ENCODE results near the gene HVCN1.
A peak's percentile ranks its signal among the peaks of the same experiment; 100 is the strongest.

Gene HVCN1

GRCh38 chr12:110669193-110669502 lies 19.8 kb downstream of the HVCN1 start:
- Histone ChIP-seq H3K9me3 (ENCODE audit: control extremely low read depth in 1 of 5, control insufficient read depth in 4 of 5, insufficient read depth in 2 of 5, low read depth in 1 of 5, low read length in 4 of 5) (peaks cover 0 to 10% (median 4%) of the 10 kb centered on the region in 5 experiments), H3K27ac (ENCODE audit: insufficient read depth in 1 of 2, low read depth in 1 of 2, low read length in 2 of 2, poor library complexity in 1 of 2, severe bottlenecking in 2 of 2) (no peak overlapping the region), H3K27me3 (replicated peaks in 2 of 5; ENCODE audit: control insufficient read depth in 4 of 5, insufficient read depth in 5 of 5, low read length in 4 of 5) (no peaks in the 10 kb centered on the region), H3K4me1 (ENCODE audit: control extremely low read depth in 1 of 4, control insufficient read depth in 4 of 4, insufficient read depth in 4 of 4, low read length in 3 of 4) (peaks cover 0 to 12% (median 5%) of the 10 kb centered on the region in 4 experiments), H3K36me3 (ENCODE audit: control insufficient read depth in 4 of 4, insufficient read depth in 4 of 4, low read length in 3 of 4) (no peaks in the 10 kb centered on the region), H3K4me3 (ENCODE audit: control insufficient read depth in 1 of 7, extremely low read depth in 1 of 7, insufficient read depth in 4 of 7, low read depth in 2 of 7, low read length in 6 of 7) (no peak overlapping the region)
- WGBS (ENCODE audit: insufficient coverage), result 72% methylated on average over 5 of the region's 5 CpGs
- no peak for DNase-seq
- ChIA-PET POLR2A (no interaction called here), CTCF (no interaction called here)

GRCh38 chr12:110668480-110669192 lies 20.3 kb downstream of the HVCN1 start:
- CTCF ChIA-PET, result interaction anchor here (1.4 kb wide), 1 partner anchor 29 kb away, joined by 6 read pairs; no protein-coding TSS in a partner anchor

GRCh38 chr12:110667671-110668070 lies 21.2 kb downstream of the HVCN1 start:
- Histone ChIP-seq H3K27ac (ENCODE audit: insufficient read depth in 1 of 2, low read depth in 1 of 2, low read length in 2 of 2, poor library complexity in 1 of 2, severe bottlenecking in 2 of 2) (no peak overlapping the region), H3K4me3 (ENCODE audit: control insufficient read depth in 1 of 7, extremely low read depth in 1 of 7, insufficient read depth in 4 of 7, low read depth in 2 of 7, low read length in 6 of 7) (no peak overlapping the region), H3K9me3 (ENCODE audit: control extremely low read depth in 1 of 5, control insufficient read depth in 4 of 5, insufficient read depth in 2 of 5, low read depth in 1 of 5, low read length in 4 of 5) (peaks cover 0 to 10% (median 6%) of the 10 kb centered on the region in 5 experiments), H3K36me3 (ENCODE audit: control insufficient read depth in 4 of 4, insufficient read depth in 4 of 4, low read length in 3 of 4) (no peaks in the 10 kb centered on the region), H3K4me1 (ENCODE audit: control extremely low read depth in 1 of 4, control insufficient read depth in 4 of 4, insufficient read depth in 4 of 4, low read length in 3 of 4) (peaks cover 0 to 12% (median 5%) of the 10 kb centered on the region in 4 experiments), H3K27me3 (replicated peaks in 2 of 5; ENCODE audit: control insufficient read depth in 4 of 5, insufficient read depth in 5 of 5, low read length in 4 of 5) (no peaks in the 10 kb centered on the region)
- CTCF ChIA-PET, result interaction anchor here (1.0 to 1.4 kb wide), 2 partner anchors 30 to 36 kb away, joined by 3 to 6 read pairs; no protein-coding TSS in a partner anchor
- POLR2A ChIA-PET, result no interaction called here
- WGBS (ENCODE audit: insufficient coverage), result 97% methylated on average over 3 of the region's 3 CpGs
- DNase-seq, result no peak

More at GRCh38 chr12:110668480-110669192, 20.3 kb downstream of the HVCN1 start:
- H3K9me3 ChIP-seq (ENCODE audit: control extremely low read depth in 1 of 5, control insufficient read depth in 4 of 5, insufficient read depth in 2 of 5, low read depth in 1 of 5, low read length in 4 of 5), result peaks cover 0 to 10% (median 6%) of the 10 kb centered on the region in 5 experiments
- POLR2A ChIA-PET, result interaction anchor here (0.5 kb wide), 1 partner anchor 64 kb away, joined by 3 read pairs; no protein-coding TSS in a partner anchor
- H3K27ac ChIP-seq (ENCODE audit: insufficient read depth in 1 of 2, low read depth in 1 of 2, low read length in 2 of 2, poor library complexity in 1 of 2, severe bottlenecking in 2 of 2), result no peak overlapping the region
- no peak for DNase-seq
- peaks cover 0 to 12% (median 5%) of the 10 kb centered on the region in 4 experiments for H3K4me1 ChIP-seq (ENCODE audit: control extremely low read depth in 1 of 4, control insufficient read depth in 4 of 4, insufficient read depth in 4 of 4, low read length in 3 of 4)
- H3K36me3 ChIP-seq (ENCODE audit: control insufficient read depth in 4 of 4, insufficient read depth in 4 of 4, low read length in 3 of 4), result no peaks in the 10 kb centered on the region
- H3K27me3 ChIP-seq (replicated peaks in 2 of 5; ENCODE audit: control insufficient read depth in 4 of 5, insufficient read depth in 5 of 5, low read length in 4 of 5), result no peaks in the 10 kb centered on the region
- no peak overlapping the region for H3K4me3 ChIP-seq (ENCODE audit: control insufficient read depth in 1 of 7, extremely low read depth in 1 of 7, insufficient read depth in 4 of 7, low read depth in 2 of 7, low read length in 6 of 7)
- WGBS (ENCODE audit: insufficient coverage), result 94% methylated on average over 12 of the region's 12 CpGs

GRCh38 chr12:110666892-110667291 lies 22.0 kb downstream of the HVCN1 start:
- H3K9me3 ChIP-seq (ENCODE audit: control extremely low read depth in 1 of 5, control insufficient read depth in 4 of 5, insufficient read depth in 2 of 5, low read depth in 1 of 5, low read length in 4 of 5), result peaks cover 0 to 10% (median 6%) of the 10 kb centered on the region in 5 experiments
- DNase-seq, result no peak
- 95% methylated on average over 3 of the region's 6 CpGs for WGBS (ENCODE audit: insufficient coverage)
- CTCF ChIA-PET, result interaction anchor here (1.0 to 1.2 kb wide), 2 partner anchors 11 to 36 kb away, joined by 3 to 4 read pairs; no protein-coding TSS in a partner anchor
- POLR2A ChIA-PET, result no interaction called here
- no peaks in the 10 kb centered on the region for H3K27me3 ChIP-seq (replicated peaks in 2 of 5; ENCODE audit: control insufficient read depth in 4 of 5, insufficient read depth in 5 of 5, low read length in 4 of 5)
- H3K27ac ChIP-seq (ENCODE audit: insufficient read depth in 1 of 2, low read depth in 1 of 2, low read length in 2 of 2, poor library complexity in 1 of 2, severe bottlenecking in 2 of 2), result no peak overlapping the region
- no peaks in the 10 kb centered on the region for H3K36me3 ChIP-seq (ENCODE audit: control insufficient read depth in 4 of 4, insufficient read depth in 4 of 4, low read length in 3 of 4)
- peaks cover 5 to 18% (median 10%) of the 10 kb centered on the region in 4 experiments for H3K4me1 ChIP-seq (ENCODE audit: control extremely low read depth in 1 of 4, control insufficient read depth in 4 of 4, insufficient read depth in 4 of 4, low read length in 3 of 4)
- H3K4me3 ChIP-seq (ENCODE audit: control insufficient read depth in 1 of 7, extremely low read depth in 1 of 7, insufficient read depth in 4 of 7, low read depth in 2 of 7, low read length in 6 of 7), result no peak overlapping the region

GRCh38 chr12:110661337-110661972 lies 27.5 kb downstream of the HVCN1 start:
- ChIA-PET POLR2A (no interaction called here), CTCF (no interaction called here)
- peaks cover 6 to 29% (median 25%) of the 10 kb centered on the region in 4 experiments for H3K4me1 ChIP-seq (ENCODE audit: control extremely low read depth in 1 of 4, control insufficient read depth in 4 of 4, insufficient read depth in 4 of 4, low read length in 3 of 4)
- peak overlapping the region; percentile 42 to 58 for H3K27ac ChIP-seq (ENCODE audit: insufficient read depth in 1 of 2, low read depth in 1 of 2, low read length in 2 of 2, poor library complexity in 1 of 2, severe bottlenecking in 2 of 2)
- H3K27me3 ChIP-seq (replicated peaks in 2 of 5; ENCODE audit: control insufficient read depth in 4 of 5, insufficient read depth in 5 of 5, low read length in 4 of 5), result no peaks in the 10 kb centered on the region
- H3K4me3 ChIP-seq (ENCODE audit: control insufficient read depth in 1 of 7, extremely low read depth in 1 of 7, insufficient read depth in 4 of 7, low read depth in 2 of 7, low read length in 6 of 7), result peak overlapping the region in 3 of 7 experiments; percentile 41 to 60 (median 59)
- peaks cover 0 to 3% (median 0%) of the 10 kb centered on the region in 4 experiments for H3K36me3 ChIP-seq (ENCODE audit: control insufficient read depth in 4 of 4, insufficient read depth in 4 of 4, low read length in 3 of 4)
- H3K9me3 ChIP-seq (ENCODE audit: control extremely low read depth in 1 of 5, control insufficient read depth in 4 of 5, insufficient read depth in 2 of 5, low read depth in 1 of 5, low read length in 4 of 5), result peaks cover 0 to 10% (median 6%) of the 10 kb centered on the region in 5 experiments
- DNase-seq, result peak; percentile 80 to 95 (median 94)
- WGBS (ENCODE audit: insufficient coverage), result 19% methylated on average over 16 of the region's 23 CpGs

GRCh38 chr12:110658878-110659277 lies 30.0 kb downstream of the HVCN1 start:
- Histone ChIP-seq H3K4me3 (ENCODE audit: control insufficient read depth in 1 of 7, extremely low read depth in 1 of 7, insufficient read depth in 4 of 7, low read depth in 2 of 7, low read length in 6 of 7) (no peak overlapping the region), H3K36me3 (ENCODE audit: control insufficient read depth in 4 of 4, insufficient read depth in 4 of 4, low read length in 3 of 4) (peaks cover 0 to 4% (median 0%) of the 10 kb centered on the region in 4 experiments), H3K27ac (ENCODE audit: insufficient read depth in 1 of 2, low read depth in 1 of 2, low read length in 2 of 2, poor library complexity in 1 of 2, severe bottlenecking in 2 of 2) (peak overlapping the region in 1 of 2 experiments; percentile 25), H3K27me3 (replicated peaks in 2 of 5; ENCODE audit: control insufficient read depth in 4 of 5, insufficient read depth in 5 of 5, low read length in 4 of 5) (no peaks in the 10 kb centered on the region), H3K4me1 (ENCODE audit: control extremely low read depth in 1 of 4, control insufficient read depth in 4 of 4, insufficient read depth in 4 of 4, low read length in 3 of 4) (peaks cover 6 to 27% (median 25%) of the 10 kb centered on the region in 4 experiments), H3K9me3 (ENCODE audit: control extremely low read depth in 1 of 5, control insufficient read depth in 4 of 5, insufficient read depth in 2 of 5, low read depth in 1 of 5, low read length in 4 of 5) (peaks cover 0 to 2% (median 0%) of the 10 kb centered on the region in 5 experiments)
- no CpG with 5 or more reads among the region's 3 CpGs for WGBS (ENCODE audit: insufficient coverage)
- DNase-seq, result no peak
- POLR2A ChIA-PET, result no interaction called here
- CTCF ChIA-PET, result interaction anchor here (1.5 kb wide), 1 partner anchor 33 kb away, joined by 3 read pairs; no protein-coding TSS in a partner anchor

- ChIA-PET POLR2A (no interaction called here), CTCF (interaction anchor here (1.5 kb wide), 1 partner anchor 32 kb away, joined by 3 read pairs; no protein-coding TSS in a partner anchor)
- Histone ChIP-seq H3K4me1 (ENCODE audit: control extremely low read depth in 1 of 4, control insufficient read depth in 4 of 4, insufficient read depth in 4 of 4, low read length in 3 of 4) (peaks cover 6 to 27% (median 25%) of the 10 kb centered on the region in 4 experiments), H3K9me3 (ENCODE audit: control extremely low read depth in 1 of 5, control insufficient read depth in 4 of 5, insufficient read depth in 2 of 5, low read depth in 1 of 5, low read length in 4 of 5) (no peaks in the 10 kb centered on the region), H3K36me3 (ENCODE audit: control insufficient read depth in 4 of 4, insufficient read depth in 4 of 4, low read length in 3 of 4) (peaks cover 0 to 6% (median 0%) of the 10 kb centered on the region in 4 experiments), H3K27ac (ENCODE audit: insufficient read depth in 1 of 2, low read depth in 1 of 2, low read length in 2 of 2, poor library complexity in 1 of 2, severe bottlenecking in 2 of 2) (no peak overlapping the region), H3K27me3 (replicated peaks in 2 of 5; ENCODE audit: control insufficient read depth in 4 of 5, insufficient read depth in 5 of 5, low read length in 4 of 5) (no peaks in the 10 kb centered on the region), H3K4me3 (ENCODE audit: control insufficient read depth in 1 of 7, extremely low read depth in 1 of 7, insufficient read depth in 4 of 7, low read depth in 2 of 7, low read length in 6 of 7) (no peak overlapping the region)
- WGBS (ENCODE audit: insufficient coverage), result 93% methylated on average over 5 of the region's 9 CpGs
- DNase-seq, result no peak
Measured at GRCh38 chr12:110658242-110658641, 30.7 kb downstream of the HVCN1 start.
